Measurements from ENCODE around the gene APBA2. TPM values are rescaled to one million over a fixed set of nuclear protein-coding genes. Genes with fewer than 3 reads are reported as not detected.

The APBA2 gene
- total and polyA plus RNA-seq, 2 of the 4 experiments (the other 2 are of a cell fraction) = 21.7 to 33.0 TPM

GRCh38 chr15:29065571-29065970 is 179.8 kb downstream of the APBA2 start:
- Histone ChIP-seq H3K23ac (ENCODE audit: low read depth, low read length) (no peak overlapping the region), H3K4me1 (ENCODE audit: control insufficient read depth, insufficient read depth, low read length) (no peaks in the 10 kb centered on the region), H3K4me2 (ENCODE audit: low read depth, low read length) (no peak overlapping the region), H3K4ac (ENCODE audit: low read depth, low read length) (no peak overlapping the region), H2AFZ (replicated peaks; ENCODE audit: low read length, poor library complexity) (no peak overlapping the region), H3K56ac (ENCODE audit: extremely low read depth, insufficient read depth, low read length) (no peak overlapping the region), H3K27me3 (ENCODE audit: control insufficient read depth, insufficient read depth, low read length) (no peaks in the 10 kb centered on the region), H4K20me1 (ENCODE audit: insufficient read depth, low read length) (peaks cover 29% of the 10 kb centered on the region), H2BK120ac (ENCODE audit: low read depth, low read length) (no peak overlapping the region), H3K9ac (ENCODE audit: low read depth, low read length) (no peak overlapping the region), H4K5ac (ENCODE audit: low read depth, low read length) (no peak overlapping the region), H3K18ac (ENCODE audit: low read depth, low read length) (no peak overlapping the region), H3K36me3 (ENCODE audit: control insufficient read depth, insufficient read depth, low read length) (no peaks in the 10 kb centered on the region), H4K91ac (ENCODE audit: insufficient read depth, low read depth, low read length) (no peak overlapping the region), H2AK5ac (ENCODE audit: low read depth, low read length) (no peak overlapping the region), H3K9me1 (ENCODE audit: insufficient read depth, low read length) (peaks cover 9% of the 10 kb centered on the region; the same call in 1 of the 2 replicates), H3K14ac (replicated peaks; ENCODE audit: low read depth, low read length) (no peak overlapping the region), H2BK5ac (ENCODE audit: low read depth, low read length, poor library complexity, severe bottlenecking) (no peak overlapping the region), H2BK20ac (ENCODE audit: low read depth, low read length) (no peak overlapping the region), H4K8ac (ENCODE audit: low read depth in 2 of 2, low read length in 2 of 2) (no peak overlapping the region), H3K27ac (ENCODE audit: insufficient read depth, low read length) (no peak overlapping the region), H3K9me3 (ENCODE audit: control insufficient read depth, insufficient read depth, low read length) (0 out of 2 replicates have a peak, but pooled peaks cover 2% of the 10 kb centered on the region), H3K79me1 (ENCODE audit: low read depth in 1 of 2, low read length in 2 of 2) (peaks cover 7 to 32% of the 10 kb centered on the region in 2 experiments; a peak in 2 of 4 replicates), H2AK9ac (replicated peaks; ENCODE audit: low read depth, low read length, poor library complexity) (no peak overlapping the region), H3K4me3 (ENCODE audit: insufficient read depth, low read depth, low read length) (no peak overlapping the region), H2BK15ac (ENCODE audit: low read depth, low read length) (no peak overlapping the region)
- no peak for ATAC-seq (ENCODE audit: low read depth)
- WGBS, 2 experiments (ENCODE audit: extremely low coverage in 2 of 2, insufficient read length in 1 of 2) = no CpG with 5 or more reads among the region's 5 CpGs
- DNase-seq = no peak
- intact Hi-C loops (cut with micrococcal nuclease) (no loop called here), in situ Hi-C loops (cut with MboI; ENCODE audit: low sequenced_read_pairs) (no loop called here), dilution Hi-C loops (cut with HindIII; ENCODE audit: low sequenced_read_pairs, unreplicated experiment) (no loop called here)
- ChIA-PET CTCF (no interaction called here), POLR2A (ENCODE audit: unreplicated experiment) (no interaction called here)
- BruUV-seq (replicated peaks) = no TSS peak
- TF ChIP-seq SMC3 (IDR thresholded peaks at IDR 0.05; ENCODE audit: low read depth, low read length) = no peak
- no peak for TF ChIP-seq MAFK (IDR thresholded peaks at IDR 0.05; ENCODE audit: low read depth, low read length)
- no peak for TF ChIP-seq CTCF (conservative IDR thresholded peaks at IDR 0.05; ENCODE audit: low read depth, low read length)
- no peak for TF ChIP-seq MXI1 (IDR thresholded peaks at IDR 0.05; ENCODE audit: borderline replicate concordance, low read depth, low read length)
- TF ChIP-seq FOS (IDR thresholded peaks at IDR 0.05; ENCODE audit: low read depth, low read length) = no peak
- no peak for TF ChIP-seq BHLHE40 (IDR thresholded peaks at IDR 0.05; ENCODE audit: low read depth, low read length)
- TF ChIP-seq USF2 (IDR thresholded peaks at IDR 0.05; ENCODE audit: low read depth, low read length) = no peak
- TF ChIP-seq RAD21 (IDR thresholded peaks at IDR 0.05; ENCODE audit: low read length) = no peak
- TF ChIP-seq CHD1 (IDR thresholded peaks at IDR 0.05; ENCODE audit: low read depth, low read length) = no peak
- no peak for TF ChIP-seq ELK1 (IDR thresholded peaks at IDR 0.05; ENCODE audit: borderline replicate concordance, low read depth, low read length)
- no peak for TF ChIP-seq RCOR1 (IDR thresholded peaks at IDR 0.05; ENCODE audit: insufficient replicate concordance, low read length)
- no peak for TF ChIP-seq RFX5 (IDR thresholded peaks at IDR 0.05; ENCODE audit: low read depth, low read length)
- no peak for TF ChIP-seq CEBPB (IDR thresholded peaks at IDR 0.05; ENCODE audit: low read depth, low read length)
- no peak for TF ChIP-seq POLR2A (IDR thresholded peaks at IDR 0.05; ENCODE audit: low read depth, low read length)
- no peak for TF ChIP-seq MAZ (IDR thresholded peaks at IDR 0.05; ENCODE audit: borderline replicate concordance, low read depth, low read length)
- TF ChIP-seq NFE2L2 (IDR thresholded peaks at IDR 0.05; ENCODE audit: low read depth, low read length) = no peak
